ENCODE data around the gene PADI1. TPM values are rescaled to one million over a fixed set of nuclear protein-coding genes. Genes with fewer than 3 reads are reported as not detected.

PADI1 gene
- polyA plus RNA-seq, 2 of the 4 experiments (the other 2 are of a cell fraction): 1.4 to 2.0 TPM

DNA sequence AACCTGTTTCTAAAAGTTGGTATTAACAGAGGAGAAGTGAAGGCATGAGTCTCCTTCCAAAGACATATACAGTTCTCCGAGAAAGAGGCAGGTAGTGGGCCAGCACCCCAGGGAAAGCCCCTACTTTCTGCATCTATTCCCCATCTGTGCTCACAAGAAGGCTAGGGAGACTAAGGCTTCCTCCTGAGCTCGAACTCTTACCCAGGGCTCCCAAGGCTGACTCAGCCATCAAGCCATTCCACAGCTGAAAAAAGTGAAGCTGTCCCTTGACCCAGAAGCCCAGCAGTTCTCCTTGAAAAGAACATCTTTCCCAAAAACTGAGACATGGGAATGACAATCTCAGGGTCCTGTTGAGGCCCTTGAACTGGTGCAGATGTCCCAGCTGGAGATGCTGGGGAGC lies 42.0 kb downstream of the PADI1 start:
- H3K27ac ChIP-seq: peak overlapping the region in 1 of 2 experiments; percentile 66; a peak in 4 of 6 replicates
- WGBS (ENCODE audit: missing lambda C conversion rate): 85% methylated on average over 2 of the region's 2 CpGs
- TF ChIP-seq FOSB (CRISPR knock-in tag; IDR thresholded peaks at IDR 0.05) (no peak), ESRRA (IDR thresholded peaks at IDR 0.05; ENCODE audit: borderline replicate concordance, low read length) (no peak), NR3C1 (IDR thresholded peaks at IDR 0.05) (no peak), SMC3 (IDR thresholded peaks at IDR 0.05) (no peak), MAZ (IDR thresholded peaks at IDR 0.05; ENCODE audit: borderline replicate concordance, low read depth, low read length) (no peak)
- TF ChIP-seq, protein P1, sequence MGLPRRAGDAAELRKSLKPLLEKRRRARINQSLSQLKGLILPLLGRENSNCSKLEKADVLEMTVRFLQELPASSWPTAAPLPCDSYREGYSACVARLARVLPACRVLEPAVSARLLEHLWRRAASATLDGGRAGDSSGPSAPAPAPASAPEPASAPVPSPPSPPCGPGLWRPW (IDR thresholded peaks at IDR 0.05): no peak
- TF ChIP-seq, protein P2, sequence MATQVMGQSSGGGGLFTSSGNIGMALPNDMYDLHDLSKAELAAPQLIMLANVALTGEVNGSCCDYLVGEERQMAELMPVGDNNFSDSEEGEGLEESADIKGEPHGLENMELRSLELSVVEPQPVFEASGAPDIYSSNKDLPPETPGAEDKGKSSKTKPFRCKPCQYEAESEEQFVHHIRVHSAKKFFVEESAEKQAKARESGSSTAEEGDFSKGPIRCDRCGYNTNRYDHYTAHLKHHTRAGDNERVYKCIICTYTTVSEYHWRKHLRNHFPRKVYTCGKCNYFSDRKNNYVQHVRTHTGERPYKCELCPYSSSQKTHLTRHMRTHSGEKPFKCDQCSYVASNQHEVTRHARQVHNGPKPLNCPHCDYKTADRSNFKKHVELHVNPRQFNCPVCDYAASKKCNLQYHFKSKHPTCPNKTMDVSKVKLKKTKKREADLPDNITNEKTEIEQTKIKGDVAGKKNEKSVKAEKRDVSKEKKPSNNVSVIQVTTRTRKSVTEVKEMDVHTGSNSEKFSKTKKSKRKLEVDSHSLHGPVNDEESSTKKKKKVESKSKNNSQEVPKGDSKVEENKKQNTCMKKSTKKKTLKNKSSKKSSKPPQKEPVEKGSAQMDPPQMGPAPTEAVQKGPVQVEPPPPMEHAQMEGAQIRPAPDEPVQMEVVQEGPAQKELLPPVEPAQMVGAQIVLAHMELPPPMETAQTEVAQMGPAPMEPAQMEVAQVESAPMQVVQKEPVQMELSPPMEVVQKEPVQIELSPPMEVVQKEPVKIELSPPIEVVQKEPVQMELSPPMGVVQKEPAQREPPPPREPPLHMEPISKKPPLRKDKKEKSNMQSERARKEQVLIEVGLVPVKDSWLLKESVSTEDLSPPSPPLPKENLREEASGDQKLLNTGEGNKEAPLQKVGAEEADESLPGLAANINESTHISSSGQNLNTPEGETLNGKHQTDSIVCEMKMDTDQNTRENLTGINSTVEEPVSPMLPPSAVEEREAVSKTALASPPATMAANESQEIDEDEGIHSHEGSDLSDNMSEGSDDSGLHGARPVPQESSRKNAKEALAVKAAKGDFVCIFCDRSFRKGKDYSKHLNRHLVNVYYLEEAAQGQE (IDR thresholded peaks at IDR 0.05): no peak
- TF ChIP-seq, protein P3, sequence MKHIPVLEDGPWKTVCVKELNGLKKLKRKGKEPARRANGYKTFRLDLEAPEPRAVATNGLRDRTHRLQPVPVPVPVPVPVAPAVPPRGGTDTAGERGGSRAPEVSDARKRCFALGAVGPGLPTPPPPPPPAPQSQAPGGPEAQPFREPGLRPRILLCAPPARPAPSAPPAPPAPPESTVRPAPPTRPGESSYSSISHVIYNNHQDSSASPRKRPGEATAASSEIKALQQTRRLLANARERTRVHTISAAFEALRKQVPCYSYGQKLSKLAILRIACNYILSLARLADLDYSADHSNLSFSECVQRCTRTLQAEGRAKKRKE (CRISPR knock-in tag; IDR thresholded peaks at IDR 0.05; ENCODE audit: low read depth): no peak
- TF ChIP-seq, protein P4, sequence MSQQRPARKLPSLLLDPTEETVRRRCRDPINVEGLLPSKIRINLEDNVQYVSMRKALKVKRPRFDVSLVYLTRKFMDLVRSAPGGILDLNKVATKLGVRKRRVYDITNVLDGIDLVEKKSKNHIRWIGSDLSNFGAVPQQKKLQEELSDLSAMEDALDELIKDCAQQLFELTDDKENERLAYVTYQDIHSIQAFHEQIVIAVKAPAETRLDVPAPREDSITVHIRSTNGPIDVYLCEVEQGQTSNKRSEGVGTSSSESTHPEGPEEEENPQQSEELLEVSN (IDR thresholded peaks at IDR 0.05; ENCODE audit: borderline replicate concordance, low read depth): no peak
- TF ChIP-seq, protein P5, sequence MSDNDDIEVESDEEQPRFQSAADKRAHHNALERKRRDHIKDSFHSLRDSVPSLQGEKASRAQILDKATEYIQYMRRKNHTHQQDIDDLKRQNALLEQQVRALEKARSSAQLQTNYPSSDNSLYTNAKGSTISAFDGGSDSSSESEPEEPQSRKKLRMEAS (IDR thresholded peaks at IDR 0.05): no peak
- DNase-seq (ENCODE audit: low read depth in 1 of 2, low spot score in 1 of 2): no peak
- ChIA-PET POLR2A (interaction anchor here (0.7 kb wide), 1 partner anchor 125 kb away, joined by 3 read pairs; no protein-coding TSS in a partner anchor), CTCF (interaction anchor here (0.9 to 10.2 kb wide), 6 partner anchors 12 to 121 kb away, joined by 3 to 104 read pairs (median 17); no protein-coding TSS in a partner anchor)
- no peak for ATAC-seq
- peaks cover 29% of the 10 kb centered on the region for H3K4me1 ChIP-seq
- no peak overlapping the region for H3K4me2 ChIP-seq
- no peak overlapping the region for H3K4me3 ChIP-seq
- H3K9me3 ChIP-seq: no peaks in the 10 kb centered on the region
- FAIRE-seq: no peak

DNA sequence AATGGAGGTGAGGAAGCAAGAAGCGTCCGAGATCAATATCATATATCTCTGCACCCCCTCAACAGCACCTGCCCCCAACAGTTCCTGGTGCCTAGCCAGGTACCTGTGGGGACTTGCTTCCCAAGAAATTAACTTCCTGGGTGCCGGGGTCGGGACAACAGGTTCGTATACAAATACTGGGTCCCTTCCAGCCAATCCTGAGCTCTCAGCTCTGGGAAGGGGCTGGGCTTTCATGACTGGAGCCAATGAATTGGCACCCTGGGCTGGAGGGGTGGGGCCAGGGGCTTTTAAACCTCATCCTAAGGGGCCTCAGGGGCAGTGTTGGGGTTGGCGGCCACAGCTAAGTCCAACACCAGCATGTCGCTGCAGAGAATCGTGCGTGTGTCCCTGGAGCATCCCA lies 43.9 kb downstream of the PADI1 start, which contains the start of gene PADI3:
TSS of gene PADI3 (plus strand) at position 318 of the 400 bp plus-strand sequence. CDS start at position 358, 40 bp downstream.
- H3K4me2 ChIP-seq: peak within 1 kb of the TSS; percentile 86
- CTCF ChIA-PET: interaction anchor here (2.0 to 10.2 kb wide), 4 partner anchors 9 to 123 kb away, joined by 10 to 104 read pairs (median 20); no protein-coding TSS in a partner anchor
- H3K4me1 ChIP-seq: peaks cover 33% of the 10 kb centered on the region
- POLR2A ChIA-PET: interaction anchor here (1.1 kb wide), 1 partner anchor 120 kb away, joined by 3 read pairs; no protein-coding TSS in a partner anchor
- TF ChIP-seq TFCP2L1 (CRISPR knock-in tag; IDR thresholded peaks at IDR 0.05) (no peak), SMC3 (IDR thresholded peaks at IDR 0.05) (no peak), ZSCAN20 (CRISPR knock-in tag; IDR thresholded peaks at IDR 0.05) (no peak)
- ATAC-seq (peak in 1 of 2 experiments; percentile 62; a peak in 3 of 6 replicates), FAIRE-seq (no peak), DNase-seq (ENCODE audit: low read depth in 1 of 2, low spot score in 1 of 2) (no peak)
- no peak within 1 kb of the TSS for H3K4me3 ChIP-seq
- no peaks in the 10 kb centered on the region for H3K9me3 ChIP-seq
- peak within 1 kb of the TSS; percentile 92 to 97 for H3K27ac ChIP-seq
- 82% methylated on average over 5 of the region's 9 CpGs for WGBS (ENCODE audit: missing lambda C conversion rate)

DNA sequence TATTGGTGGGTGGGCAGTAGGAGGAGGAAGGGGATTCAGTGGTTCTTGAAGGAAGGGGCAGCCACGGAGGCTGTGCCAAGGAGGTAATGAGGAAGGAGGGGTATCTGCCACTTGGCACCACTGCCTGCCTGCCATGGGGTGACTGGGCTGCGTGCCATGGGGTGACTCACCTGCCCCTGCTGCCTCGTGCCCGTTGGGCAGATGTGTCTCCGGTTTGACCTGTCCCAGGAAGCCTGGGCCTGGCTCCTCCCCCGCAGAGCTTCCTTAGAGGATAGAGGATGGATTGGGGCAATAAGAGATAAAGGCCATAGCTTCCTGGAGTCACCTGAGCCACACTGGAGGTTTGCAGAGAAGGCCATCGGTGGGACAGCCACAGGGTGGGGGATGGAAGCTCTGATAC lies 45.7 kb downstream of the PADI1 start:
- H3K4me2 ChIP-seq: peak overlapping the region; percentile 86
- 5% methylated on average over 6 of the region's 7 CpGs for WGBS (ENCODE audit: missing lambda C conversion rate)
- H3K4me3 ChIP-seq: no peak overlapping the region
- ChIA-PET POLR2A (interaction anchor here (1.0 to 1.1 kb wide), 2 partner anchors 17 to 26 kb away, joined by 3 to 5 read pairs; no protein-coding TSS in a partner anchor), CTCF (interaction anchor here (0.9 to 10.2 kb wide), 6 partner anchors 9 to 125 kb away, joined by 3 to 104 read pairs (median 6); no protein-coding TSS in a partner anchor)
- no peaks in the 10 kb centered on the region for H3K9me3 ChIP-seq
- FAIRE-seq (no peak), DNase-seq (ENCODE audit: low read depth in 1 of 2, low spot score in 1 of 2) (peak; percentile 80 to 82), ATAC-seq (peak; percentile 86 to 89)
- H3K4me1 ChIP-seq: peaks cover 30% of the 10 kb centered on the region
- H3K27ac ChIP-seq: peak overlapping the region; percentile 92 to 97
- TF ChIP-seq CHD2 (IDR thresholded peaks at IDR 0.05; ENCODE audit: low read length, partially characterized antibody): no peak
- TF ChIP-seq, protein P6, sequence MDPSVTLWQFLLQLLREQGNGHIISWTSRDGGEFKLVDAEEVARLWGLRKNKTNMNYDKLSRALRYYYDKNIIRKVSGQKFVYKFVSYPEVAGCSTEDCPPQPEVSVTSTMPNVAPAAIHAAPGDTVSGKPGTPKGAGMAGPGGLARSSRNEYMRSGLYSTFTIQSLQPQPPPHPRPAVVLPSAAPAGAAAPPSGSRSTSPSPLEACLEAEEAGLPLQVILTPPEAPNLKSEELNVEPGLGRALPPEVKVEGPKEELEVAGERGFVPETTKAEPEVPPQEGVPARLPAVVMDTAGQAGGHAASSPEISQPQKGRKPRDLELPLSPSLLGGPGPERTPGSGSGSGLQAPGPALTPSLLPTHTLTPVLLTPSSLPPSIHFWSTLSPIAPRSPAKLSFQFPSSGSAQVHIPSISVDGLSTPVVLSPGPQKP (IDR thresholded peaks at IDR 0.05; ENCODE audit: low read depth, low read length): no peak
- TF ChIP-seq, protein P7, sequence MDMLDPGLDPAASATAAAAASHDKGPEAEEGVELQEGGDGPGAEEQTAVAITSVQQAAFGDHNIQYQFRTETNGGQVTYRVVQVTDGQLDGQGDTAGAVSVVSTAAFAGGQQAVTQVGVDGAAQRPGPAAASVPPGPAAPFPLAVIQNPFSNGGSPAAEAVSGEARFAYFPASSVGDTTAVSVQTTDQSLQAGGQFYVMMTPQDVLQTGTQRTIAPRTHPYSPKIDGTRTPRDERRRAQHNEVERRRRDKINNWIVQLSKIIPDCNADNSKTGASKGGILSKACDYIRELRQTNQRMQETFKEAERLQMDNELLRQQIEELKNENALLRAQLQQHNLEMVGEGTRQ (IDR thresholded peaks at IDR 0.05): no peak
- no peak for TF ChIP-seq POLR2A (IDR thresholded peaks at IDR 0.05; ENCODE audit: low read length)
- TF ChIP-seq, protein P8, sequence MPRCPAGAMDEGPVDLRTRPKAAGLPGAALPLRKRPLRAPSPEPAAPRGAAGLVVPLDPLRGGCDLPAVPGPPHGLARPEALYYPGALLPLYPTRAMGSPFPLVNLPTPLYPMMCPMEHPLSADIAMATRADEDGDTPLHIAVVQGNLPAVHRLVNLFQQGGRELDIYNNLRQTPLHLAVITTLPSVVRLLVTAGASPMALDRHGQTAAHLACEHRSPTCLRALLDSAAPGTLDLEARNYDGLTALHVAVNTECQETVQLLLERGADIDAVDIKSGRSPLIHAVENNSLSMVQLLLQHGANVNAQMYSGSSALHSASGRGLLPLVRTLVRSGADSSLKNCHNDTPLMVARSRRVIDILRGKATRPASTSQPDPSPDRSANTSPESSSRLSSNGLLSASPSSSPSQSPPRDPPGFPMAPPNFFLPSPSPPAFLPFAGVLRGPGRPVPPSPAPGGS (IDR thresholded peaks at IDR 0.05): 0 out of 3 replicates have a peak, but pooled peaks have one; percentile 17
- no peak for TF ChIP-seq CHD4 (IDR thresholded peaks at IDR 0.05; ENCODE audit: borderline replicate concordance)
- no peak for TF ChIP-seq PHF8 (IDR thresholded peaks at IDR 0.05; ENCODE audit: borderline replicate concordance, low read depth)
- TF ChIP-seq CBX8 (IDR thresholded peaks at IDR 0.05): no peak
- TF ChIP-seq, protein P1 (IDR thresholded peaks at IDR 0.05): no peak
- TF ChIP-seq EP300 (IDR thresholded peaks at IDR 0.05): peak in 1 of 2 experiments; percentile 37; a peak in 2 of 5 replicates
- TF ChIP-seq, protein P5 (IDR thresholded peaks at IDR 0.05): peak; percentile 88
- no peak for TF ChIP-seq NR3C1 (IDR thresholded peaks at IDR 0.05)
- no peak for TF ChIP-seq RARB (CRISPR knock-in tag; IDR thresholded peaks at IDR 0.05)
